ENCODE results near the gene TIMM22.

TIMM22 gene

GRCh38 chr17:976312-976711 lies 20.6 kb upstream of the TIMM22 start:
- peaks cover 0 to 37% (median 0%) of the 10 kb centered on the region in 11 experiments; a peak in 9 of 22 replicates for H3K36me3 ChIP-seq
- H3K9me3 ChIP-seq (replicated peaks in 1 of 11), result peaks cover 0 to 7% (median 0%) of the 10 kb centered on the region in 11 experiments; a peak in 1 of 22 replicates
- H3K27ac ChIP-seq, result no peak overlapping the region
- no peak for TF ChIP-seq Cebpa-rat (IDR thresholded peaks at IDR 0.05)
- peak overlapping the region in 2 of 10 experiments; percentile 84 to 92; a peak in 1 of 20 replicates for H3K4me3 ChIP-seq
- peak overlapping the region in 10 of 11 experiments; percentile 81 to 96 (median 86); a peak in 18 of 22 replicates for H3K4me2 ChIP-seq
- H3K4me1 ChIP-seq, result peaks cover 39 to 77% (median 70%) of the 10 kb centered on the region in 10 experiments
- peaks cover 0 to 77% (median 4%) of the 10 kb centered on the region in 11 experiments; a peak in 9 of 22 replicates for H4K20me1 ChIP-seq
- peak overlapping the region in 2 of 11 experiments; percentile 87 to 95; a peak in 3 of 22 replicates for H3K9ac ChIP-seq
- H3K27me3 ChIP-seq, result no peaks in the 10 kb centered on the region

DNA sequence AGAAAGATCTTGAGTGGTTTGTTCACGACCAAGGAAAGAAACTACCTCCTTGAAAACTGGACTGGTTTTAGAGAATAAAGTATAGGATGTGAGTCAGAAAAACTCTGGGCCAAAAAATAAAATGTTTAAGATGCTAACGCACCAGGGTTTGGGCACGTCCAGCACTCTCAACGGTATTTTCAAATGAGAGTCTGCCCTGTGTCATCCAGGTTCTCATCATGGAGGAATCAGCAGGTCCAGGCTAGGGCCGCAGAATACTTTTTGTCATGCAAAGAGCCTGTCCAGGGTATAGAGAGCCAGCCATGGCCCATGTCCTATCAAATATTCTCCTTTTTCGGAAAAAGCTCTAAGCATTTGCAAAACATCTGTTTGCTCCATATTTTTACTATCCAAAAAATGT lies 19.8 kb upstream of the TIMM22 start:
- Histone ChIP-seq H4K20me1 (peaks cover 0 to 69% (median 4%) of the 10 kb centered on the region in 11 experiments; a peak in 9 of 22 replicates), H3K36me3 (peaks cover 0 to 31% (median 0%) of the 10 kb centered on the region in 11 experiments; a peak in 8 of 22 replicates), H3K9me3 (replicated peaks in 1 of 11) (peaks cover 0 to 7% (median 0%) of the 10 kb centered on the region in 11 experiments; a peak in 1 of 22 replicates), H3K9ac (peak overlapping the region in 9 of 11 experiments; percentile 78 to 95 (median 89); a peak in 16 of 22 replicates), H3K27me3 (no peaks in the 10 kb centered on the region), H3K4me2 (peak overlapping the region; percentile 81 to 96 (median 87); a peak in 21 of 22 replicates), H3K4me3 (peak overlapping the region in 8 of 10 experiments; percentile 76 to 92 (median 88); a peak in 14 of 20 replicates), H3K4me1 (peaks cover 39 to 77% (median 65%) of the 10 kb centered on the region in 10 experiments), H3K27ac (peak overlapping the region in 7 of 11 experiments; percentile 80 to 87 (median 85); a peak in 10 of 22 replicates)
- no peak for TF ChIP-seq Cebpa-rat (IDR thresholded peaks at IDR 0.05)

GRCh38 chr17:978103-979093 lies 18.5 kb upstream of the TIMM22 start:
- peak overlapping the region; percentile 81 to 96 (median 87) for H3K4me2 ChIP-seq
- peak overlapping the region in 10 of 11 experiments; percentile 42 to 87 (median 82); a peak in 19 of 22 replicates for H3K27ac ChIP-seq
- no peaks in the 10 kb centered on the region for H3K9me3 ChIP-seq (replicated peaks in 1 of 11)
- no peaks in the 10 kb centered on the region for H3K27me3 ChIP-seq
- H3K4me3 ChIP-seq, result peak overlapping the region; percentile 75 to 92 (median 86)
- H3K9ac ChIP-seq, result peak overlapping the region; percentile 76 to 95 (median 88)
- TF ChIP-seq Cebpa-rat (IDR thresholded peaks at IDR 0.05), result peak in 2 of 11 experiments; percentile 45 to 61; a peak in 3 of 22 replicates
- peaks cover 0 to 21% (median 0%) of the 10 kb centered on the region in 11 experiments; a peak in 6 of 22 replicates for H3K36me3 ChIP-seq
- peaks cover 0 to 56% (median 4%) of the 10 kb centered on the region in 11 experiments; a peak in 9 of 22 replicates for H4K20me1 ChIP-seq
- peaks cover 39 to 71% (median 53%) of the 10 kb centered on the region in 10 experiments for H3K4me1 ChIP-seq

- Histone ChIP-seq H3K27ac (peak overlapping the region in 9 of 11 experiments; percentile 57 to 79 (median 74); a peak in 19 of 22 replicates), H3K36me3 (peaks cover 0 to 16% (median 0%) of the 10 kb centered on the region in 11 experiments; a peak in 6 of 22 replicates), H3K9me3 (replicated peaks in 1 of 11) (no peaks in the 10 kb centered on the region), H3K4me1 (peaks cover 39 to 74% (median 54%) of the 10 kb centered on the region in 10 experiments), H3K9ac (peak overlapping the region; percentile 70 to 92 (median 80); a peak in 21 of 22 replicates), H3K4me2 (peak overlapping the region; percentile 45 to 92 (median 64); a peak in 19 of 22 replicates), H3K27me3 (no peaks in the 10 kb centered on the region), H4K20me1 (peaks cover 0 to 50% (median 4%) of the 10 kb centered on the region in 11 experiments; a peak in 9 of 22 replicates), H3K4me3 (peak overlapping the region; percentile 75 to 92 (median 83))
- no peak for TF ChIP-seq Cebpa-rat (IDR thresholded peaks at IDR 0.05)
Observed at GRCh38 chr17:979212-979538, 17.8 kb upstream of the TIMM22 start.

DNA sequence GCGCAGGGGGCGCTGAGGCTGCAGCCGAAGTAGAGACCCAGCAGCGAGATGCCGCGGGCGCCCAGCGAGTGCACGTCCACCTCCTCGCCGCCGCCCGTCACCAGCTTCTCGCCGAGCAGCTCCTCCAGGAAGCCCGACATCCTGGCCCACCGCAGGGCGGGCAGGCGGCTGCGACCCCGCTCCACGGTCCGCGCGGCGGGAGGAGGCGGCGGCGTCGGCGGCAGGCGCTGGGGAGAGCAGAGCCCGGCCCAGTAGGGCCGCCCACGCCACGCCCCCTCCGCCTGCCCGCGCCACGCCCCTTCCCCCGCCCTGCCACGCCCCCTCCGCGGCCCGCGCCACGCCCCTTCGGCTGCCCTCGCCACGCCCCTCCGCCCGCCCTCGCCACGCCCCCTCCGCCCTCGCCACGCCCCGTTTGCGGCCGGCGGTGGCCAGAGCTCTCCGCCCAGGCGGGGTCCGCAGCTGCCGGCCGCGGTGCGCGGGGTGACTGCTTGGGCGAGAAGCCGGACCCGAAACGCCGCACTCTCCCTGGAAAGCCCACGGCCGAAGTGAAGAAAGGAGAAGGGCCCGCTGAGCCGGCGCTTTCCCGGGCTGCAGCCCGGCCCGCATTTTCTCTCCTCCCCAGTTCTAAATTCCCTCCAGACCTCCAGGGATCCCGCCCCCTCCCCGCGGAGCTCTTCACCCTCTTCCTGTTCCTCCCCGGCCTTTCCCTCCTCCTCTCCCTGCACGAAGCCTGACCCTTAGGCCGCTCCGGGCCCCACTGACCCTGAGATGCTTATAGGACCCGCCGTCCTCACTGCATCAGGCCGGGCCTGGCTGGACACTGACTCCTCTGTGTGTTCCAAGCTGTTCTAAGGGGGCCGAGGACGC lies 17.2 kb upstream of the TIMM22 start, which contains the start of gene NXN:
TSS of gene NXN (minus strand) at position 238 of the 867 bp plus-strand sequence.
- Histone ChIP-seq H3K4me1 (peaks cover 38 to 71% (median 54%) of the 10 kb centered on the region in 10 experiments), H3K27me3 (no peaks in the 10 kb centered on the region), H3K27ac (peak within 1 kb of the TSS in 10 of 11 experiments; percentile 42 to 87 (median 82); a peak in 19 of 22 replicates), H4K20me1 (peaks cover 0 to 45% (median 4%) of the 10 kb centered on the region in 11 experiments; a peak in 9 of 22 replicates), H3K36me3 (peaks cover 0 to 10% (median 0%) of the 10 kb centered on the region in 11 experiments; a peak in 6 of 22 replicates), H3K4me3 (peak within 1 kb of the TSS; percentile 75 to 92 (median 86)), H3K4me2 (peak within 1 kb of the TSS; percentile 81 to 96 (median 92)), H3K9me3 (replicated peaks in 1 of 11) (no peaks in the 10 kb centered on the region), H3K9ac (peak within 1 kb of the TSS; percentile 76 to 95 (median 88))
- TF ChIP-seq Cebpa-rat (IDR thresholded peaks at IDR 0.05), result no peak

DNA sequence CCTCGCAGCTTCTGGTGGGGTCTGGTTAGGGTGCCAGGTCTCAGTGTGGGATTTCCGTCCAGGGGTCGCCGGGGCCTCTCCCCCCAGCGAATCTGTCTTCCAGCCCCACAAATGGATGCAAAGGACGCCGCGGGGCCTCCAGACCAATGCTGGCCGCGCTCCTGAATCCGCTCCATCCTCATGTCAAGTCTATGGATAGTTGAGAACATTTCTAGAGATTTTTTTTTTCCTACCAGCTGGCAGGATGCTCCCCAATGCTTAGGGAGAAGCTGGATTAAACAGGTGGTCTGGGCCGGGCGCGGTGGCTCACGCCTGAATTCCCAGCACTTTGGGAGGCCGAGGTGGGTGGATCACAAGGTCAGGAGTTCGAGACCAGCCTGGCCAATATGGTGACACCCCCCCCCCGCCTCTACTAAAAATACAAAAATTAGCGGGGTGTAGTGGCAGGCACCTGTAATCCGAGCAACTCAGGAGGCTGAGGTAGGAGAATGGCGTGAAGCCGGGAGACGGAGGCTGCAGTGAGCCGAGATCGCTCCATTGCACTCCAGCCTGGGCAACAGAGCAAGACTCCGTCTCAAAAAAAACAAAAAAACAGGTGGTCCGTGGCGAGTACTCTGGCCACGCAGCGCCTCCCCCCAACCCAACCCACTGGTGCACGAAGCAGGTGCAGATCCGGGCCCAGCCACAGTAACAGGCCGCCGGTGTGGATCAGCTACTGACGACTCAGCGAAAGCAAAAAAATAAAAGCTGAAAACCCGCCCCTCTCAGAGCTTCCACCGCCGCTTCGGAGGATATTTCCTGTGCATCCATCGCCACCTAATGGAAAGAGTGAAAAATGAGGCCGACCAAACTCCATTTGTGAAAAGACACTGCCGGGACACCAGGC lies 16.3 kb upstream of the TIMM22 start:
- peak overlapping the region; percentile 75 to 96 (median 91) for H3K4me2 ChIP-seq
- peak overlapping the region in 10 of 11 experiments; percentile 70 to 92 (median 80); a peak in 18 of 22 replicates for H3K9ac ChIP-seq
- H3K4me1 ChIP-seq, result peaks cover 29 to 62% (median 46%) of the 10 kb centered on the region in 10 experiments
- peaks cover 0 to 2% (median 0%) of the 10 kb centered on the region in 11 experiments; a peak in 3 of 22 replicates for H3K36me3 ChIP-seq
- peaks cover 0 to 36% (median 0%) of the 10 kb centered on the region in 11 experiments; a peak in 6 of 22 replicates for H4K20me1 ChIP-seq
- H3K9me3 ChIP-seq (replicated peaks in 1 of 11), result no peaks in the 10 kb centered on the region
- H3K27me3 ChIP-seq, result no peaks in the 10 kb centered on the region
- peak overlapping the region; percentile 75 to 92 (median 83) for H3K4me3 ChIP-seq
- peak overlapping the region in 9 of 11 experiments; percentile 41 to 70 (median 68); a peak in 17 of 22 replicates for H3K27ac ChIP-seq
- TF ChIP-seq Cebpa-rat (IDR thresholded peaks at IDR 0.05), result no peak

DNA sequence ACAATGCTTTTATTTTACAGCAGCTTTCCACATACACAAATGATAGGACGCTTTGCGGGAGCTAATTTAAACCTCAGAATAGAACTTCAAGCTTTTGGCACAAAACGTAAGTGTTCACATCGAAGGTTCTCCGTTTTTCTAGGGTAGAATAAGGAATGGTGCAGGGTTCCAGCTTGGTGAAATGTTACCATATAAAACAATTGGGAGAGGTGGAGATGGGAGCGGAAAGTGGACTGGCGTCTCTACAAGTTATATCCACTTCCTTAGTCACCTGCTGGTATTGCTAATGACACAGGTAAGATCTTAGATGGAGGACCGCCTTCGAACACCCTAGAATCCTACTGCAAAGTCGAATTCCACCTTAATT lies 15.7 kb upstream of the TIMM22 start:
- TF ChIP-seq Cebpa-rat (IDR thresholded peaks at IDR 0.05), result no peak
- Histone ChIP-seq H4K20me1 (peaks cover 0 to 31% (median 0%) of the 10 kb centered on the region in 11 experiments; a peak in 5 of 22 replicates), H3K9me3 (replicated peaks in 1 of 11) (no peaks in the 10 kb centered on the region), H3K27ac (no peak overlapping the region), H3K4me1 (peaks cover 24 to 57% (median 40%) of the 10 kb centered on the region in 10 experiments), H3K4me3 (no peak overlapping the region; a peak in 2 of 20 replicates), H3K9ac (peak overlapping the region in 2 of 11 experiments; percentile 7 to 92; a peak in 3 of 22 replicates), H3K4me2 (peak overlapping the region in 10 of 11 experiments; percentile 75 to 96 (median 91); a peak in 17 of 22 replicates), H3K27me3 (no peaks in the 10 kb centered on the region), H3K36me3 (no peaks in the 10 kb centered on the region; a peak in 2 of 22 replicates)

Measured in BLaER1 treated with 17β-estradiol and CSF1 and Interleukin-3, amounts not matched to agents 10 nM and 100 nM (cell line).